Posterior vena cava (tissue), 2 donors: Measurements from ENCODE around the gene GLI3. TPM values are rescaled to one million over a fixed set of nuclear protein-coding genes. Genes with fewer than 3 reads are reported as not detected.

ENCODE experiments used
- DNase-seq: peaks from one replicate; pipeline ENCODE4 v3.0.0-alpha.2; 2020; ENCODE audit warnings: low spot score
- intact Hi-C, 2 donors: fragments of 100-400 bp; cut with DNase I; formaldehyde crosslinking; loops; one replicate each; pipeline versions ENCODE4 v1.14.1 to v1.14.2; 2022 to 2023
- total RNA-seq, 2 donors: library from RNA; stranded (reverse); fragmentation: NEBNext Ultra II Directional; extraction: Animal tissue kit (Norgen Biotek cat#: 25700); gene quantifications; one replicate each; pipeline ENCODE4 v1.2.1, GENCODE V29; 2021
- donor health status: DM: yes; HTN: yes; CAD: no.
- donor health status: DM: yes; HTN: yes; CAD: no.

Gene GLI3
- total RNA-seq, 2 donors from 2014 or later: 24.8 to 27.2 TPM

- intact Hi-C loops: no loop called here
- no peak for DNase-seq
These were observed 305.8 kb downstream of the GLI3 start for GRCh38 chr7:41931263-41931646.

- intact Hi-C loops: no loop called here
- no peak for DNase-seq
These were observed 306.3 kb downstream of the GLI3 start for GRCh38 chr7:41930538-41931262.

GRCh38 chr7:41928781-41929180, 308.2 kb downstream of the GLI3 start:
- intact Hi-C loops: no loop called here

GRCh38 chr7:41928166-41928565, 308.8 kb downstream of the GLI3 start:
- no peak for DNase-seq
- intact Hi-C loops: no loop called here

More at GRCh38 chr7:41928781-41929180, 308.2 kb downstream of the GLI3 start:
- DNase-seq: no peak

- intact Hi-C loops: no loop called here
- DNase-seq: no peak
These were observed 309.6 kb downstream of the GLI3 start for GRCh38 chr7:41927380-41927779.

- intact Hi-C loops: no loop called here
- no peak for DNase-seq
These were observed 311.1 kb downstream of the GLI3 start for GRCh38 chr7:41925946-41926345.

GRCh38 chr7:41924796-41925195, 312.2 kb downstream of the GLI3 start:
- no peak for DNase-seq
- intact Hi-C loops: no loop called here

- DNase-seq: no peak
- intact Hi-C loops: no loop called here
These were observed 314.6 kb downstream of the GLI3 start for GRCh38 chr7:41922373-41922772.

- no peak for DNase-seq
- intact Hi-C loops: no loop called here
These were observed 315.5 kb downstream of the GLI3 start for GRCh38 chr7:41921453-41921981.

GRCh38 chr7:41918597-41918996, 318.4 kb downstream of the GLI3 start:
- DNase-seq: no peak
- intact Hi-C loops: no loop called here

GRCh38 chr7:41916450-41916927, 320.5 kb downstream of the GLI3 start:
- intact Hi-C loops: no loop called here

GRCh38 chr7:41915871-41916270, 321.1 kb downstream of the GLI3 start:
- DNase-seq: no peak
- intact Hi-C loops: no loop called here

More at GRCh38 chr7:41916450-41916927, 320.5 kb downstream of the GLI3 start:
- no peak for DNase-seq

- intact Hi-C loops: no loop called here
- no peak for DNase-seq
These were observed 324.0 kb downstream of the GLI3 start for GRCh38 chr7:41912851-41913567.

GRCh38 chr7:41912426-41912825, 324.6 kb downstream of the GLI3 start:
- intact Hi-C loops: no loop called here
- no peak for DNase-seq

- DNase-seq: no peak
- intact Hi-C loops: no loop called here
These were observed 325.2 kb downstream of the GLI3 start for GRCh38 chr7:41911792-41912191.
